Stimulated activated CD8-positive, alpha-beta memory T cell treated with anti-CD3 and anti-CD28 coated beads, Interleukin-12 subunit alpha, Interleukin-12 subunit beta, amount 100 ng/mL, for 4 hours (primary cell): ENCODE results near the gene BORCS6.

Experiments
- DNase-seq: peaks from one replicate; pipeline ENCODE4 v3.0.0-alpha.2; 2020; ENCODE audit warnings: low read depth

BORCS6 gene

GRCh38 chr17:8142158-8142886 lies 47.7 kb downstream of the BORCS6 start:
- DNase-seq = no peak

DNA sequence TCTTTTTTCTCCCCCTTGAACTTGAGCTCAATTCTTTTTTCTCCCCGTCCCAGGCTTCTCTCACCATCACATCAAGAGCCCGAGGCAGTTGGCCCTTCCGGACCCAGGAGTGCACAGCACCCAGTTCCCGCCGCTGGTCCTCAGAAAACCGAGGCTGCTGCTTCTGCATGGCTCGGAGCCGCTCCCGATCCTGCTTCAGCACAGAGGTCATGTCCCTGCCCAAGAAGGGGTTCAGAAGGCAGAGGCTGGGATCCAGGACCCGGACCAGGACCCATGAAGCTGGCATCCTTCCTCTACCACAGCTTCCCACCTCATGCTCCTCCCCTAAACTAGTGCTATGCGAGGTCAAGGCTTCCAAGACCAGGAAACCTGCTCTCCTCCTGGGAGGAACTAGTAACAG lies 48.2 kb downstream of the BORCS6 start:
- no peak for DNase-seq

GRCh38 chr17:8141045-8141444 lies 48.9 kb downstream of the BORCS6 start:
- DNase-seq = no peak

DNA sequence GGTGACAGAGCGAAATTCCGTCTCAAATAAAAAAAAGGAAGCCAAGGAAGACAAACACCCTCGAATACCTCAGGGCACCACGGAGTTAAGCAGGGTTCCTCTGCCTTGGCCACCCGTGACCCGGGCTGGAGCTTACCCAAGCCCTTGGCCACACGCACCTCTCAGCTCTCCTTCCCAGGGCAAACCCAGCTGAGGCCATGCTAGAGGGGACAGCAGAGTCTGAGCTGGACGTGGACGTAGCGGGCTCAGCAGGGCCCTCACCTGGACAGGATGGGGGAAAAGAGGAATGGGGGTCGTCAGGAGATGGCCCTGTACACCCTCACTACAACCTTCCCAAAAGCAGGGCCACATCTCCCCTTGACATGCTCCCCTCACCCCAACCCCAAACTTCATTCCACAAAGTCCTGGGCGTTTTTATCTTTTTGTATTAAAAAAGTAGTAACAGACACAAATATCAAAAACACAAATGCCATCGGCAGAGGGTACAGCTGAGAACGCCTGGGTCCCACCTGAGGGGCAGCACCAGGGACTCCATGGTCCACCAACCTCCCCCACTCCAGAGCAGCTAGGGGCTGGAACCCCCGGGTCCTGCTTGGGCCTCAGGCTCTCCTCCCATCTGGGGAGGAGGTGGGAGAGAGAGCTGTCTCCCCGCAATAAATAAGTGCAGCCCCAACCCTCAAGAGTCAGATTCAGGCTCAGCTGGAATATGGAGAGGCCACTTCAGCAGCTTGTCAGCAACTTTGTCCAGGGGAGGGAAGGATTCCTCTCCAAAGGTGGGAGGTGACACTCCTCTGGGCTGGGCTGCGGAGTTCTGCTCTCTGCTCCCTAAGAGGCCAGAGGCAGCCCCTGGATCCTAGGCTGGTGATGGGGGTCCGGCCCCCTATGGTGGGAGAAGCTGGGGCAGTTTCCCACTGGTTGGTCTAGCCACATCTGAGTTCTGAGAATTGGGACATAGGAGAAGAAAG lies 49.6 kb downstream of the BORCS6 start:
- DNase-seq = no peak

DNA sequence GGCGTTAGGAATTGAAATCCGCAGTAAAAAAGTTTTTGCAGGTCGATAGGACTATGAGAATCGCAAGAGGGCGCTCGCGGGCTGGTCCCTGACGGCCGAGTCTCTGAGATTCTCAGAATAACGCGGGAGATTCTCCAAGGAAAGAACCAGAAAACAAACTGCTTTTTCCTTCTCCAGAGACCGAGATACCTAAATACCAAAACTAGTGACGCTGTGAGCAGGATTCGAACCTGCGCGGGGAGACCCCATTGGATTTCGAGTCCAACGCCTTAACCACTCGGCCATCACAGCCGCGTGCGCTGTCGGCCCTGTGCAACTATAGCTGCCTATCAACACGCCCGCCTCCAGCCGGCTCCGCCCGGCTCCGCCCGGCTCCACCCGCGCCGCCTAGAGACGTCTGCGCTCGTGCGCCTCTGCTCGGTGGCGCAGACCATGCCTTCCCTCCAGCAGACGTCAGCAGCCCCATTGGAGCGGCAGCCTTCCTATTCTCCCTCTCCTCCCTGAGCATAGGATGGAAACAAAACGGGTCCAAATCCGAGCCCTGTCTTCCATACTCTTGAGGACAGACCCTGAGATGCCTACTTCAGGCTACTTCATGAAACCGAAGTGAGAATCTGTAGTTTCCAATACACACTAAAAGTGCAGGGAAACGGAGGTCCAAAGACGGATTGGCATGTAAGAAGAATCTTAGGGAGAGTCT lies 51.2 kb downstream of the BORCS6 start:
- peak; percentile 92 for DNase-seq

GRCh38 chr17:8138374-8138671 lies 51.7 kb downstream of the BORCS6 start:
- no peak for DNase-seq
